Subcutaneous abdominal adipose tissue (tissue), 5 donors: ENCODE measurements around the gene CCDC149.
A peak's percentile ranks its signal among the peaks of the same experiment; 100 is the strongest.

Experiments
- H3K27ac ChIP-seq: one replicate; pipeline ENCODE4 v1.7.0; 2013; ENCODE audit warnings: low read depth, mild to moderate bottlenecking, inconsistent platforms, low read length, moderate library complexity
- H3K27me3 ChIP-seq, 5 donors: one replicate each; pipeline ENCODE4 v1.7.0; 2013; ENCODE audit warnings: low read length in 5 of 5, inconsistent platforms in 1 of 5; ENCODE audit not compliant: control insufficient read depth in 5 of 5, insufficient read depth in 4 of 5
- H3K36me3 ChIP-seq, 5 donors: one replicate each; pipeline ENCODE4 v1.7.0; 2013; ENCODE audit warnings: low read length in 5 of 5; ENCODE audit not compliant: control insufficient read depth in 5 of 5, insufficient read depth in 5 of 5
- H3K4me1 ChIP-seq, 5 donors: one replicate each; pipeline ENCODE4 v1.7.0; 2013; ENCODE audit warnings: low read length in 5 of 5, mild to moderate bottlenecking in 3 of 5, moderate library complexity in 1 of 5; ENCODE audit not compliant: control insufficient read depth in 5 of 5, insufficient read depth in 5 of 5
- H3K4me3 ChIP-seq, 5 donors: one replicate each; pipeline ENCODE4 v1.7.0; 2013; ENCODE audit warnings: low read length in 5 of 5, low read depth in 1 of 5
- H3K9ac ChIP-seq, 5 donors: one replicate each; pipeline ENCODE4 v1.7.0; 2013; ENCODE audit warnings: low read length in 5 of 5, mild to moderate bottlenecking in 4 of 5, moderate library complexity in 3 of 5
- H3K9me3 ChIP-seq, 5 donors: one replicate each; pipeline ENCODE4 v1.7.0; 2013; ENCODE audit warnings: low read length in 5 of 5; ENCODE audit not compliant: control insufficient read depth in 5 of 5
- donor health status: healthy.
- donor health status: healthy.
- donor health status: healthy.
- donor health status: healthy.
- donor health status: healthy.

Gene CCDC149

DNA sequence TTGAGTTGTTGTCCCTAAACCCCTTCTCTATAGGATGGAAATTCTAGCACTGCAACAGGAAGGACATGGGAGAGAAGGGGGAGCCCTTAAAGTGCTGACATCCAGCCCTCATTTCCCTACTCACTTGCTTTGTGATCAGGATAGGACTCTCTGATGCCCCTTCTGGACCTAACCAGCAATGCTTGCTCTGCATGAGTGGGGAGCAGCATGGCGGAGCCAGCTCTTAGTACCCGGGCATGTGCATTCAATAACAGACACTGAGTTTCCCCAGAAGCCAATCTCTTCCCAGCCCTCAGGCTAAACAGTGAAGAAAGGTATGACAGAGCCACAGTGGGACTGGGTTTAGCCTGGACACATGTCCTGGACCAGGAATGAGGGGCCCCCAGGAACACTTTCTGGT is 103.5 kb downstream of the CCDC149 start:
- no peak overlapping the region for H3K9ac ChIP-seq
- H3K36me3 ChIP-seq: peaks cover 0 to 38% (median 17%) of the 10 kb centered on the region in 5 donors
- H3K27me3 ChIP-seq: no peaks in the 10 kb centered on the region
- H3K4me1 ChIP-seq: no peaks in the 10 kb centered on the region
- H3K27ac ChIP-seq: no peak overlapping the region
- no peak overlapping the region for H3K4me3 ChIP-seq
- H3K9me3 ChIP-seq: no peaks in the 10 kb centered on the region

DNA sequence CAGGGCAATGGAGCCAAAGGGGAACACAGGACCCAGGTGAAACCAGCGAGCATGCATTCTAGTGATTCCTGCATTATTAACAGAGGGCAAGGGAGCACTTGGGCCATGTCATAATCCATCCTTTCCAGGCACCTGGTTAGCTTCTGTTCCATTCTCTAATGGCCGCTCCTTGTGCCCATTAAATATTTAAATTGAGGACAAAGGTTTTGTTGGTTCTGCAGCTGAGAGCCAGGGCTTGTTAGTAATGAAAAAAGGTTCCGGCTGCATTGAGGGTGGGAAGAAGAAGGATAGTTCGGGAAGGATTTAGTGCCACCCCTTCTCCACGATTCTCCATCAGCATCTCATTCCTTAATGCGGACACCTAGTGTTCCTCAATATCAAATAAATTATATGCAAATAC is 103.9 kb downstream of the CCDC149 start:
- Histone ChIP-seq H3K4me1 (no peaks in the 10 kb centered on the region), H3K27me3 (no peaks in the 10 kb centered on the region), H3K9me3 (no peaks in the 10 kb centered on the region), H3K27ac (no peak overlapping the region), H3K36me3 (peaks cover 0 to 37% (median 15%) of the 10 kb centered on the region in 5 donors), H3K9ac (no peak overlapping the region), H3K4me3 (no peak overlapping the region)

DNA sequence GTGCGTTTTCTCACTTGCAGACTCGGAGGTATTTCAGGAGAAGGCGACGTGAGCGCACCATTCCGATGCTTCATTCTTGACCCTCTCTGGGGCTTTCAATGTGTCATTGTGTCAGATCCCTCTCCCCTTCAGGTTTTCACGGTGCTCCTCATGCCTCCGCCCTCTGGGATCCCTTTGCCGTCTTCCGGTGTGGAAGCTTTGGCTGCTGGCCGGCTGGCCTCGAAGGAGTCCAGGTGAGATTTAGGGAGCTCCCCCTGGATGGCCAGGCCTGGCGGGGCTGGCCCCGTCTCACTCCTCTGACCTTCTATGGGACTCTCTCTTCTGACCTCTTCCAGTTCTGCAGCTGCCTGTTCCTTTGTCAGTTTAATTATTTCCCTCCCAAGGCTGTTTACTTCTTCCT is 104.6 kb downstream of the CCDC149 start:
- peaks cover 0 to 37% (median 15%) of the 10 kb centered on the region in 5 donors for H3K36me3 ChIP-seq
- no peaks in the 10 kb centered on the region for H3K9me3 ChIP-seq
- H3K4me3 ChIP-seq: no peak overlapping the region
- no peaks in the 10 kb centered on the region for H3K27me3 ChIP-seq
- no peak overlapping the region for H3K9ac ChIP-seq
- no peaks in the 10 kb centered on the region for H3K4me1 ChIP-seq
- no peak overlapping the region for H3K27ac ChIP-seq

DNA sequence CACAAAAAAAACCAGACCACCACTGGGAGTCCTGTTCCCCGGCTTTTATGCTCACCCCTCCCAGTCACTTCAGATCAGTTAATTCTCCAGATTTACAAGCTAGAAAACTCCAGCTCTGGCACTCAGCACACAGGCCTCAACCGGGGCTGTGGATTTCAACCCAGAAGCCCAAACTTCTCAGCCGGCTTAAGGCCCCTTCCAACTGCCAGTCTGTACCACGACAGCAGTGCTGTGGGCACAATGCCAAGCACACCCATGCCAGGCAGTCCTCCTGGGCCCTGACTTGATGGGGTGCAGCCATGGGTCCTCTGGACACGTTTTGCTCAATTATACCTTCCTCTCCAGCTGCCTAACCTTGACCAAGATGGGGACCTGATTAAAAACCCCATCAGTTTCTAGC is 105.2 kb downstream of the CCDC149 start:
- Histone ChIP-seq H3K27ac (no peak overlapping the region), H3K9me3 (no peaks in the 10 kb centered on the region), H3K4me1 (no peaks in the 10 kb centered on the region), H3K27me3 (no peaks in the 10 kb centered on the region), H3K9ac (no peak overlapping the region), H3K36me3 (peaks cover 0 to 37% (median 15%) of the 10 kb centered on the region in 5 donors), H3K4me3 (no peak overlapping the region)

DNA sequence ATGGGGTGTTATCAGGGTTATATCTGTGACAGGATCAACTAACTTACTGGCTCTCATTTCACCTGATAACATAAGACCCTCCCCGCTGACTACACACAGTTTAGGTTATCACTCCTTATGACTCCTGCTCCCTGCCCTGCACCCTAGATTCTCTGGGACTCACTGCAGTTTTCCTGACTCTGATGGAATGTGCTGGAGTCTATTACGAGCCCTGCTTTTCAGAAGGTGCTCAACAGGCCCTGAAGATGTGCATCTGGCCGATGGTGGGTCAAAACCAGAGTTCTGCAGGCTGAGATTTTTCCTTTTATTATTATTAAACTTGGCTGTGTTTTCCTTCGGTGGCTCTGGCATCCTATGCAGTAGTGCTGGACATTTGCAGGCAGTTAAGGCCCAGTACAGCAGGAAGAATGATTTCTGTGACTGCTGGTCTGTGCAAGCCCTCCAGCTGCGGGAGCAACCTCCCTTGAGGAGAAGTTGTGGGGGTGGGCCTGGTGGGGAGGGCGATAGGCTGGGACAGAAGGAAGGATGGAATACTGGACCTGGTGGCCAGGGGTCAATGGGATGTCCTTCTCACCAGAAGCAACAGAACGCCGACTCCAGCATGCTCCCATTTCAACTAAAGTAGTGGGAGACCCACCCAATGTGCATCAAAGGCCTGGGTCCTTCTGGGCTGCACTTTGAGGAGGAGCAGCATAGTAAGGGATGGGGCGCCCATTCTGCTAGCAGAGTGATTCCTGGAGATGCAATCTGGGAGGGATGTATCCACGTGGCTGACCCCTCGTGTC is 106.4 kb downstream of the CCDC149 start:
- Histone ChIP-seq H3K9me3 (no peaks in the 10 kb centered on the region), H3K36me3 (peaks cover 0 to 32% (median 15%) of the 10 kb centered on the region in 5 donors), H3K27ac (no peak overlapping the region), H3K9ac (no peak overlapping the region), H3K4me3 (no peak overlapping the region), H3K4me1 (peaks cover 0 to 3% (median under 1%) of the 10 kb centered on the region in 5 donors), H3K27me3 (no peaks in the 10 kb centered on the region)

DNA sequence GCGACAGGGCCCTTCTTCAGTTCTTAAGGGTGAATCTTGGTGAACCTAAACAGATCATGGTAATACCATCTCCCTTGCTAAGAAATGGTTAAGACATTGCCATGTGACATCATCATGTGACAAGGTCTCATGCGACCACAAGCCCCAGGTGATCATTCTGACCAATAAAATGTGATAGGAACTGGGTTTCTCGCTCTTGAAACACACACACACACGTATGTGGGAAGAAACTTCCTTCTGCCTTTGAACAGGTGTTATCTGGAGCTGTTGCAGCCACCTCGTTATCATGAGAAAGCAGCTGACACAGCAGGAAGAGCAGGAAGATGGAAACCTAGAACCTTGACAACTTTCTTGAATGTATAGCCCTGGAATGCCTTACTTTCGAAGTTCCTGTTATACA is 107.3 kb downstream of the CCDC149 start:
- Histone ChIP-seq H3K4me1 (peaks cover 0 to 12% (median 9%) of the 10 kb centered on the region in 5 donors), H3K27ac (no peak overlapping the region), H3K36me3 (peaks cover 0 to 32% (median 15%) of the 10 kb centered on the region in 5 donors), H3K9ac (no peak overlapping the region), H3K27me3 (no peaks in the 10 kb centered on the region), H3K9me3 (no peaks in the 10 kb centered on the region), H3K4me3 (no peak overlapping the region)

DNA sequence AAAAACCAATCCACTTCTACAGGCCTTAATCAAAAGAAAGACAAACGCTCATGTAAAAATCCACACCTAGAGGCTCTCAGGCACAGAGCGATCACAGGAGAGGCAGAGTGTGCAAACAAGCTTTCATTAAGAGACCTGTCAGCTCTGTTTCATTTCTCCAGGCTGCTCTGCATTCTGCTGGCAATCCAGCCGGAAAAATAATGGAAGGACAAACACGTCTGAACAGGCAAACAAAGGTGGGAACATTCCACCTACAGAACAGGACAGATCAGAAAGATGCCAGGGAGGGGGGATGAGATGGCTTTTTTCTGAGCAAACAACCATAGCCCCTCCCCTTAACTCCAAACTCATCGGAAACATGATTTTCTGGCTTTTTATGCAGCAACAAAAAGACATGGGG is 107.8 kb downstream of the CCDC149 start:
- H3K9me3 ChIP-seq: no peaks in the 10 kb centered on the region
- H3K9ac ChIP-seq: no peak overlapping the region
- peaks cover 0 to 29% (median 15%) of the 10 kb centered on the region in 5 donors for H3K36me3 ChIP-seq
- no peaks in the 10 kb centered on the region for H3K27me3 ChIP-seq
- H3K4me1 ChIP-seq: peaks cover 0 to 17% (median 14%) of the 10 kb centered on the region in 5 donors
- no peak overlapping the region for H3K4me3 ChIP-seq
- no peak overlapping the region for H3K27ac ChIP-seq

DNA sequence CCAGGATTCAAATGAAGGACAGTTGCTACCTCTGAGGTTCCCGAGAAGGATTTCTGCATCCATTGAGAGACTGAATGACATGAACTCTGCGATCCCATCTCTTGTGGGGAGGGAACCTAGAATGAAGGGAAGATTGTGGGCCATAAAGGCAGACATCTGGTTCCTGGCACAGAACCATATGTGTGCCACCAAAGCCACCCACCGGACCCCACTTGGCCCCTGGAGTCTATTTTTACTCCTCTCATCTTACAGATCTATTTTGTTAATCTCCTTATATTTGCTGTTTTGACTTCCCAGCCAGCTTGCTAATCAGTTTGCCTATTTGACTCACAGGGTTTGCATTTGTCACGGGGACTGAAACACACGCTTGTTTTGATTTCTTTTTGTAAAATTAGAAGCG is 110.2 kb downstream of the CCDC149 start:
- Histone ChIP-seq H3K4me3 (no peak overlapping the region), H3K36me3 (peaks cover 0 to 11% (median 3%) of the 10 kb centered on the region in 5 donors), H3K4me1 (peaks cover 0 to 23% (median 15%) of the 10 kb centered on the region in 5 donors)

DNA sequence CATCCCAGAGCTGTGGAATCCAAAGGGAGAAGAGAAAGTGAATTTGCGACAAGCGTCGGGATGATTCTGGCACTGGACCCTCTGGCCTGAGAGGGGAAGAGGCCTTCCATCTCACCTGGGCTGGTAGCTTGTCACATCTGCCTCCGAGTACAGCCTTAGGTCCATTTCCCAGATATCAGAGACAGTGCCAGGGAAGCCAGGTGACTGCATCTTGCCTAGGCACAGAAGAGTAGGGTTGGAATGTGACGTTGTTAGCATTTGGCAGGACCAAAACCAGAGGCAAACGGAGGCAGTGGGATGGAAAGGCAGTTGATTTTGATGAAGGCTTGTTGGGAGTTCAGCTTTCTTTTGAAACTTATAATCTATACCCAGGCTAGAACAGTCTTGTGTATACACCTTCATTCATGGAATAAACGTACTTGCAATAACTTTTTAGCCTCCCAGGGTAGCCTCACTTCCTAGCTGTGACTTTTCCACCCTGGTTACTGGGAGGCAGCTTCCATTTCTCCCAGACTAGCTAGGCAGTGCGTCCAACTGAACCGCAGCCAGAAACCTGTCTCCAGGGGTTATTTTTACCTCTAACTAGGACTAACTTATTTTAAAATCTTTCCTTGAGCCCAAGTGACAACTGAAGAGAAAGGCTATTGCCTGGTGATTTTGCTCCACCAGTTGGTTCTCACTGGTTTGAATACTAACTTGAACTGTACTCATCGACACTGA is 111.5 kb downstream of the CCDC149 start:
- peak overlapping the region in 1 of 5 donors; percentile 6 for H3K9ac ChIP-seq
- no peak overlapping the region for H3K27ac ChIP-seq
- H3K4me3 ChIP-seq: peak overlapping the region in 4 of 5 donors; percentile 27 to 57 (median 48)
- H3K9me3 ChIP-seq: no peaks in the 10 kb centered on the region
- peaks cover 4 to 33% (median 27%) of the 10 kb centered on the region in 5 donors for H3K4me1 ChIP-seq
- no peaks in the 10 kb centered on the region for H3K36me3 ChIP-seq
- peaks cover 0 to 15% (median 0%) of the 10 kb centered on the region in 5 donors for H3K27me3 ChIP-seq

More for the DNA sequence above, 110.2 kb downstream of the CCDC149 start:
- Histone ChIP-seq H3K27ac (no peak overlapping the region), H3K27me3 (peaks cover 0 to 15% (median 0%) of the 10 kb centered on the region in 5 donors), H3K9me3 (no peaks in the 10 kb centered on the region), H3K9ac (no peak overlapping the region)

DNA sequence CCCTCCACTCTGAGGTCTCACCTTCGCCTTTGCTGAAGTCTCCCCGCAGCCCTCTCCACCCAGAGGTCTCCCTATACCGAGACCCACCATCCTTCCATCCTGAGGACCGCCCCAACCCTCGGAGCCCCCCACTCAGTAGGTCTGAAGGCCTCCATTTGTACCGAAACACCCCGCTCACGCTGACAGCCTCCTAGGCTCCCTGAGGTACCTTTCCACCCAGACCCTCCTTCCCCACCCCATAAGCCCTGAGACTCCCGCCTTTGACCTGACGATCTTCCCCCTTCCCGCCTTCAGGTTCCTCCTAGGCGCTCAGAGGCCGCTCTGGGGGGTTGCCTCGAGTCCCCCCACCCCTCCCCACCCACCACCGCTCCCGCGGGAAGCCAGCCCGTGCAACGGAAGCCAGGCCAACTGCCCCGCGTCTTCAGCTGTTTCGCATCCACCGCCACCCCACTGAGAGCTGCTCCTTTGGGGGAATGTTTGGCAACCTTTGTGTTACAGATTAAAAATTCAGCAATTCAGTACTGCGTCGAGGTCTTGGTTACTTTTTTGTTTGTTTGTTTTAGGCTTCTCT is 112.4 kb downstream of the CCDC149 start:
- H3K9ac ChIP-seq: peak overlapping the region in 2 of 5 donors; percentile 6 to 27
- peaks cover 4 to 42% (median 32%) of the 10 kb centered on the region in 5 donors for H3K4me1 ChIP-seq
- no peak overlapping the region for H3K27ac ChIP-seq
- H3K36me3 ChIP-seq: no peaks in the 10 kb centered on the region
- H3K27me3 ChIP-seq: peaks cover 0 to 15% (median 0%) of the 10 kb centered on the region in 5 donors
- peak overlapping the region; percentile 36 to 62 (median 56) for H3K4me3 ChIP-seq
- H3K9me3 ChIP-seq: no peaks in the 10 kb centered on the region
